Measurements from ENCODE around the gene WDFY1.

The WDFY1 gene

GRCh38 chr2:223928113-223929006, 16.8 kb downstream of the WDFY1 start:
- Histone ChIP-seq H3K36me3 (ENCODE audit: insufficient read depth, insufficient read length, low read length) (no peaks in the 10 kb centered on the region), H3K9me3 (ENCODE audit: insufficient read depth, low read length) (peaks cover 16% of the 10 kb centered on the region; the same call in 1 of the 2 replicates), H3K27me3 (ENCODE audit: insufficient read depth, insufficient read length) (no peaks in the 10 kb centered on the region), H3K9ac (ENCODE audit: insufficient read length, low read depth) (no peak overlapping the region), H3K4me3 (ENCODE audit: insufficient read length, low read depth) (no peak overlapping the region), H3K4me1 (ENCODE audit: insufficient read depth, insufficient read length) (peaks cover 5% of the 10 kb centered on the region)
- no peak for TF ChIP-seq YY1 (IDR thresholded peaks at IDR 0.05; ENCODE audit: insufficient read depth, insufficient read length)
- TF ChIP-seq SUZ12 (IDR thresholded peaks at IDR 0.05; ENCODE audit: extremely low read depth, insufficient read depth, insufficient read length): no peak
- TF ChIP-seq ZNF274 (IDR thresholded peaks at IDR 0.05; ENCODE audit: low read depth, low read length): no peak
- DNase-seq (ENCODE audit: low read depth, low spot score): no peak

GRCh38 chr2:223925106-223925505, 20.0 kb downstream of the WDFY1 start:
- no peak overlapping the region for H3K4me3 ChIP-seq (ENCODE audit: insufficient read length, low read depth)
- no peaks in the 10 kb centered on the region for H3K4me1 ChIP-seq (ENCODE audit: insufficient read depth, insufficient read length)
- H3K36me3 ChIP-seq (ENCODE audit: insufficient read depth, insufficient read length, low read length): peaks cover 4% of the 10 kb centered on the region
- no peak for TF ChIP-seq ZNF274 (IDR thresholded peaks at IDR 0.05; ENCODE audit: low read depth, low read length)
- no peak for TF ChIP-seq SUZ12 (IDR thresholded peaks at IDR 0.05; ENCODE audit: extremely low read depth, insufficient read depth, insufficient read length)
- no peak for TF ChIP-seq YY1 (IDR thresholded peaks at IDR 0.05; ENCODE audit: insufficient read depth, insufficient read length)
- H3K9ac ChIP-seq (ENCODE audit: insufficient read length, low read depth): no peak overlapping the region
- no peaks in the 10 kb centered on the region for H3K27me3 ChIP-seq (ENCODE audit: insufficient read depth, insufficient read length)
- peaks cover 16% of the 10 kb centered on the region; the same call in 1 of the 2 replicates for H3K9me3 ChIP-seq (ENCODE audit: insufficient read depth, low read length)
- no peak for DNase-seq (ENCODE audit: low read depth, low spot score)

GRCh38 chr2:223923976-223924375, 21.2 kb downstream of the WDFY1 start:
- no peak overlapping the region for H3K4me3 ChIP-seq (ENCODE audit: insufficient read length, low read depth)
- H3K36me3 ChIP-seq (ENCODE audit: insufficient read depth, insufficient read length, low read length): peaks cover 4% of the 10 kb centered on the region
- H3K9me3 ChIP-seq (ENCODE audit: insufficient read depth, low read length): peaks cover 16% of the 10 kb centered on the region; the same call in 1 of the 2 replicates
- no peaks in the 10 kb centered on the region for H3K27me3 ChIP-seq (ENCODE audit: insufficient read depth, insufficient read length)
- TF ChIP-seq ZNF274 (IDR thresholded peaks at IDR 0.05; ENCODE audit: low read depth, low read length): no peak
- no peak for TF ChIP-seq SUZ12 (IDR thresholded peaks at IDR 0.05; ENCODE audit: extremely low read depth, insufficient read depth, insufficient read length)
- no peak for TF ChIP-seq YY1 (IDR thresholded peaks at IDR 0.05; ENCODE audit: insufficient read depth, insufficient read length)
- no peaks in the 10 kb centered on the region for H3K4me1 ChIP-seq (ENCODE audit: insufficient read depth, insufficient read length)
- no peak for DNase-seq (ENCODE audit: low read depth, low spot score)
- H3K9ac ChIP-seq (ENCODE audit: insufficient read length, low read depth): no peak overlapping the region

- no peak for TF ChIP-seq YY1 (IDR thresholded peaks at IDR 0.05; ENCODE audit: insufficient read depth, insufficient read length)
- TF ChIP-seq SUZ12 (IDR thresholded peaks at IDR 0.05; ENCODE audit: extremely low read depth, insufficient read depth, insufficient read length): no peak
- no peak for TF ChIP-seq ZNF274 (IDR thresholded peaks at IDR 0.05; ENCODE audit: low read depth, low read length)
- peaks cover 11% of the 10 kb centered on the region for H3K36me3 ChIP-seq (ENCODE audit: insufficient read depth, insufficient read length, low read length)
These were observed 22.8 kb downstream of the WDFY1 start for GRCh38 chr2:223922308-223922707.

GRCh38 chr2:223921204-223921603, 23.9 kb downstream of the WDFY1 start:
- Histone ChIP-seq H3K4me1 (ENCODE audit: insufficient read depth, insufficient read length) (no peaks in the 10 kb centered on the region), H3K9ac (ENCODE audit: insufficient read length, low read depth) (no peak overlapping the region), H3K9me3 (ENCODE audit: insufficient read depth, low read length) (no peaks in the 10 kb centered on the region), H3K4me3 (ENCODE audit: insufficient read length, low read depth) (no peak overlapping the region), H3K27me3 (ENCODE audit: insufficient read depth, insufficient read length) (no peaks in the 10 kb centered on the region), H3K36me3 (ENCODE audit: insufficient read depth, insufficient read length, low read length) (peaks cover 19% of the 10 kb centered on the region)
- no peak for TF ChIP-seq SUZ12 (IDR thresholded peaks at IDR 0.05; ENCODE audit: extremely low read depth, insufficient read depth, insufficient read length)
- no peak for DNase-seq (ENCODE audit: low read depth, low spot score)

More at GRCh38 chr2:223922308-223922707, 22.8 kb downstream of the WDFY1 start:
- H3K9ac ChIP-seq (ENCODE audit: insufficient read length, low read depth): no peak overlapping the region
- H3K4me3 ChIP-seq (ENCODE audit: insufficient read length, low read depth): no peak overlapping the region
- H3K27me3 ChIP-seq (ENCODE audit: insufficient read depth, insufficient read length): no peaks in the 10 kb centered on the region
- DNase-seq (ENCODE audit: low read depth, low spot score): no peak
- peaks cover 7% of the 10 kb centered on the region; the same call in 1 of the 2 replicates for H3K9me3 ChIP-seq (ENCODE audit: insufficient read depth, low read length)
- H3K4me1 ChIP-seq (ENCODE audit: insufficient read depth, insufficient read length): no peaks in the 10 kb centered on the region

GRCh38 chr2:223920109-223920508, 25.0 kb downstream of the WDFY1 start:
- DNase-seq (ENCODE audit: low read depth, low spot score): no peak
- Histone ChIP-seq H3K9ac (ENCODE audit: insufficient read length, low read depth) (no peak overlapping the region), H3K4me3 (ENCODE audit: insufficient read length, low read depth) (no peak overlapping the region), H3K4me1 (ENCODE audit: insufficient read depth, insufficient read length) (no peaks in the 10 kb centered on the region), H3K9me3 (ENCODE audit: insufficient read depth, low read length) (no peaks in the 10 kb centered on the region), H3K27me3 (ENCODE audit: insufficient read depth, insufficient read length) (no peaks in the 10 kb centered on the region), H3K36me3 (ENCODE audit: insufficient read depth, insufficient read length, low read length) (peaks cover 19% of the 10 kb centered on the region)
- TF ChIP-seq SUZ12 (IDR thresholded peaks at IDR 0.05; ENCODE audit: extremely low read depth, insufficient read depth, insufficient read length) (no peak), YY1 (IDR thresholded peaks at IDR 0.05; ENCODE audit: insufficient read depth, insufficient read length) (no peak), ZNF274 (IDR thresholded peaks at IDR 0.05; ENCODE audit: low read depth, low read length) (no peak)

- H3K4me1 ChIP-seq (ENCODE audit: insufficient read depth, insufficient read length): no peaks in the 10 kb centered on the region
- no peaks in the 10 kb centered on the region for H3K27me3 ChIP-seq (ENCODE audit: insufficient read depth, insufficient read length)
- H3K36me3 ChIP-seq (ENCODE audit: insufficient read depth, insufficient read length, low read length): peaks cover 19% of the 10 kb centered on the region
- no peak overlapping the region for H3K9ac ChIP-seq (ENCODE audit: insufficient read length, low read depth)
- no peak for DNase-seq (ENCODE audit: low read depth, low spot score)
- no peaks in the 10 kb centered on the region for H3K9me3 ChIP-seq (ENCODE audit: insufficient read depth, low read length)
- no peak for TF ChIP-seq YY1 (IDR thresholded peaks at IDR 0.05; ENCODE audit: insufficient read depth, insufficient read length)
- TF ChIP-seq SUZ12 (IDR thresholded peaks at IDR 0.05; ENCODE audit: extremely low read depth, insufficient read depth, insufficient read length): no peak
- no peak for TF ChIP-seq ZNF274 (IDR thresholded peaks at IDR 0.05; ENCODE audit: low read depth, low read length)
- H3K4me3 ChIP-seq (ENCODE audit: insufficient read length, low read depth): no peak overlapping the region
These were observed 26.4 kb downstream of the WDFY1 start for GRCh38 chr2:223918671-223919134.
